HEK293 (cell line): Measurements from ENCODE around the gene FGF19.

ENCODE experiments used
- CTCF ChIA-PET: fragments of 350-600 bp; formaldehyde crosslinking; extraction: SDS; loops from one replicate; lab custom pipeline; 2021; ENCODE audit warnings: antibody characterized with exemption; lab: Yijun Ruan, JAX
- POLR2A ChIA-PET: fragments of 300-600 bp; formaldehyde crosslinking; extraction: SDS; loops from one replicate; lab custom pipeline; 2020; ENCODE audit warnings: antibody characterized with exemption, inconsistent platforms; lab: Yijun Ruan, JAX
- H3K27ac ChIP-seq: fragments of 200-500 bp; sonication (Bioruptor generic); 2 replicates; pipeline ENCODE4 v1.5.1; 2014; ENCODE audit warnings: low read depth, low read length, control low read depth, inconsistent platforms; ENCODE audit errors: extremely low read depth
- H3K36me3 ChIP-seq, 2 experiments: fragments of 200-500 bp in 1 of 2; sonication (Bioruptor generic) in 1 of 2; 1 replicate in 1 of 2; 2 replicates in 1 of 2; pipeline ENCODE4 v1.5.1; 2014 to 2017; ENCODE audit warnings: inconsistent platforms in 2 of 2, low read length in 2 of 2; ENCODE audit not compliant: control insufficient read depth in 2 of 2, insufficient read depth in 1 of 2
- H3K4me1 ChIP-seq: fragments of 200-500 bp; sonication (Bioruptor generic); 2 replicates; pipeline ENCODE4 v1.5.1; 2014; ENCODE audit warnings: mild to moderate bottlenecking, low read length, inconsistent platforms; ENCODE audit not compliant: control insufficient read depth, insufficient read depth
- H3K4me3 ChIP-seq: 2 replicates; pipeline ENCODE4 v1.5.1; 2011; ENCODE audit warnings: low read depth, mild to moderate bottlenecking, control low read depth, low read length, moderate library complexity
- H3K9me3 ChIP-seq: fragments of 200-500 bp; sonication (Bioruptor generic); 2 replicates; pipeline ENCODE4 v1.5.1; 2014; ENCODE audit warnings: low read depth, low read length, inconsistent platforms; ENCODE audit not compliant: control insufficient read depth, insufficient read depth
- BCL6B ChIP-seq: fragments of 450-650 bp; formaldehyde crosslinking; IDR thresholded peaks from 2 replicates; pipeline ENCODE4 v1.5.1; 2017; ENCODE audit warnings: missing biosample characterization, missing genetic modification characterization
- MEIS1 ChIP-seq: sonication (generic); formaldehyde crosslinking; IDR thresholded peaks from 2 replicates; pipeline ENCODE4 v1.8.1; 2022; ENCODE audit warnings: missing genetic modification reagents, mild to moderate bottlenecking, borderline replicate concordance
- PRDM4 ChIP-seq: fragments of 450-650 bp; formaldehyde crosslinking; IDR thresholded peaks from 2 replicates; pipeline ENCODE4 v1.5.1; 2017; ENCODE audit warnings: missing biosample characterization, missing genetic modification characterization
- PRDM6 ChIP-seq: fragments of 450-650 bp; formaldehyde crosslinking; IDR thresholded peaks from 2 replicates; pipeline ENCODE4 v1.5.1; 2017; ENCODE audit warnings: missing biosample characterization, missing genetic modification characterization
- SETDB1 ChIP-seq: IDR thresholded peaks from one replicate; pipeline ENCODE4 v1.6.1; 2017; ENCODE audit warnings: mild to moderate bottlenecking, low read length, moderate library complexity, mixed read lengths; ENCODE audit not compliant: insufficient read length
- TRIM28 ChIP-seq: IDR thresholded peaks from 2 replicates; pipeline ENCODE4 v1.6.1; 2011; ENCODE audit warnings: low read length, control low read depth, borderline replicate concordance
- ZBTB1 ChIP-seq: fragments of 450-650 bp; formaldehyde crosslinking; IDR thresholded peaks from 2 replicates; pipeline ENCODE4 v1.5.1; 2016; ENCODE audit warnings: missing biosample characterization, missing genetic modification characterization
- ZBTB44 ChIP-seq: fragments of 450-650 bp; IDR thresholded peaks from 2 replicates; pipeline ENCODE4 v1.5.1; 2018; ENCODE audit warnings: missing biosample characterization, mild to moderate bottlenecking, missing genetic modification characterization
- ZBTB8A ChIP-seq: fragments of 450-650 bp; formaldehyde crosslinking; IDR thresholded peaks from 2 replicates; pipeline ENCODE4 v1.5.1; 2016; ENCODE audit warnings: missing biosample characterization, missing genetic modification characterization
- ZFP69B ChIP-seq: fragments of 450-650 bp; formaldehyde crosslinking; IDR thresholded peaks from 2 replicates; pipeline ENCODE4 v1.5.1; 2016; ENCODE audit warnings: missing biosample characterization, missing genetic modification characterization
- ZNF10 ChIP-seq: fragments of 450-650 bp; formaldehyde crosslinking; IDR thresholded peaks from 2 replicates; pipeline ENCODE4 v1.5.1; 2017; ENCODE audit warnings: missing biosample characterization, missing genetic modification characterization
- ZNF202 ChIP-seq: fragments of 450-650 bp; formaldehyde crosslinking; IDR thresholded peaks from 2 replicates; pipeline ENCODE4 v1.5.1; 2016; ENCODE audit warnings: missing biosample characterization, missing genetic modification characterization, borderline replicate concordance
- ZNF274 ChIP-seq, 2 experiments: fragments of 200-500 bp in 1 of 2; fragments of 450-650 bp in 1 of 2; sonication (Bioruptor generic) in 1 of 2; formaldehyde crosslinking in 1 of 2; IDR thresholded peaks; 2 replicates each; pipeline versions ENCODE4 v1.5.1 to v1.6.1; 2014 to 2016; ENCODE audit warnings: borderline replicate concordance in 1 of 2, inconsistent platforms in 1 of 2, low read length in 1 of 2, missing biosample characterization in 1 of 2, missing genetic modification characterization in 1 of 2
- ZNF335 ChIP-seq: fragments of 450-650 bp; formaldehyde crosslinking; conservative IDR thresholded peaks from 2 replicates; pipeline ENCODE4 v1.5.1; 2016; ENCODE audit warnings: missing biosample characterization, missing genetic modification characterization
- ZNF530 ChIP-seq: fragments of 450-650 bp; formaldehyde crosslinking; IDR thresholded peaks from 2 replicates; pipeline ENCODE4 v1.5.1; 2016; ENCODE audit warnings: low read depth, missing biosample characterization, missing genetic modification characterization
- ZNF548 ChIP-seq: fragments of 450-650 bp; formaldehyde crosslinking; IDR thresholded peaks from 2 replicates; pipeline ENCODE4 v1.5.1; 2016; ENCODE audit warnings: missing biosample characterization, missing genetic modification characterization
- ZNF558 ChIP-seq: fragments of 450-650 bp; formaldehyde crosslinking; IDR thresholded peaks from 2 replicates; pipeline ENCODE4 v1.5.1; 2016; ENCODE audit warnings: missing biosample characterization, missing genetic modification characterization
- ZNF560 ChIP-seq: fragments of 450-650 bp; formaldehyde crosslinking; IDR thresholded peaks from 2 replicates; pipeline ENCODE4 v1.5.1; 2017; ENCODE audit warnings: missing biosample characterization, missing genetic modification characterization, borderline replicate concordance
- ZNF580 ChIP-seq: fragments of 450-650 bp; formaldehyde crosslinking; IDR thresholded peaks from 2 replicates; pipeline ENCODE4 v1.5.1; 2016; ENCODE audit warnings: missing biosample characterization, missing genetic modification characterization
- ZNF585B ChIP-seq: fragments of 450-650 bp; formaldehyde crosslinking; IDR thresholded peaks from 2 replicates; pipeline ENCODE4 v1.5.1; 2016; ENCODE audit warnings: missing biosample characterization, missing genetic modification characterization
- ZNF600 ChIP-seq: fragments of 450-650 bp; formaldehyde crosslinking; IDR thresholded peaks from 2 replicates; pipeline ENCODE4 v1.5.1; 2016; ENCODE audit warnings: missing biosample characterization, missing genetic modification characterization
- ZNF654 ChIP-seq: fragments of 450-650 bp; formaldehyde crosslinking; IDR thresholded peaks from 2 replicates; pipeline ENCODE4 v1.5.1; 2016; ENCODE audit warnings: low read depth, missing biosample characterization, missing genetic modification characterization
- ZNF664 ChIP-seq: fragments of 450-650 bp; formaldehyde crosslinking; IDR thresholded peaks from 2 replicates; pipeline ENCODE4 v1.5.1; 2016; ENCODE audit warnings: missing biosample characterization, missing genetic modification characterization
- ZNF776 ChIP-seq: fragments of 450-650 bp; formaldehyde crosslinking; IDR thresholded peaks from 2 replicates; pipeline ENCODE4 v1.5.0; 2017; ENCODE audit warnings: missing biosample characterization, missing genetic modification characterization, borderline replicate concordance

FGF19 gene

GRCh38 chr11:69734841-69735240, 31.0 kb upstream of the FGF19 start:
- CTCF ChIA-PET: no interaction called here
- POLR2A ChIA-PET: no interaction called here
- no peak for TF ChIP-seq ZNF335
- no peak for TF ChIP-seq MEIS1 (CRISPR knock-in tag)
- TF ChIP-seq ZNF585B (tag by site-specific recombination): no peak
- no peak for TF ChIP-seq TRIM28
- Histone ChIP-seq H3K4me3 (no peak overlapping the region), H3K27ac (no peak overlapping the region), H3K36me3 (no peaks in the 10 kb centered on the region), H3K4me1 (no peaks in the 10 kb centered on the region), H3K9me3 (no peaks in the 10 kb centered on the region)

GRCh38 chr11:69734367-69734766, 30.5 kb upstream of the FGF19 start:
- no peak overlapping the region for H3K4me3 ChIP-seq
- POLR2A ChIA-PET: no interaction called here
- H3K4me1 ChIP-seq: no peaks in the 10 kb centered on the region
- CTCF ChIA-PET: no interaction called here
- H3K27ac ChIP-seq: no peak overlapping the region
- no peaks in the 10 kb centered on the region for H3K36me3 ChIP-seq
- no peaks in the 10 kb centered on the region for H3K9me3 ChIP-seq
- TF ChIP-seq SETDB1: peak; percentile 36
- no peak for TF ChIP-seq ZNF560 (tag by site-specific recombination)

GRCh38 chr11:69732910-69733309, 29.1 kb upstream of the FGF19 start:
- ChIA-PET POLR2A (no interaction called here), CTCF (no interaction called here)
- H3K9me3 ChIP-seq: no peaks in the 10 kb centered on the region
- no peak overlapping the region for H3K4me3 ChIP-seq
- no peaks in the 10 kb centered on the region for H3K36me3 ChIP-seq
- no peak overlapping the region for H3K27ac ChIP-seq
- no peaks in the 10 kb centered on the region for H3K4me1 ChIP-seq
- TF ChIP-seq ZNF600 (tag by site-specific recombination): no peak
- TF ChIP-seq ZBTB8A (tag by site-specific recombination): no peak
- no peak for TF ChIP-seq BCL6B (tag by site-specific recombination)
- no peak for TF ChIP-seq ZBTB44 (tag by site-specific recombination)
- no peak for TF ChIP-seq ZBTB1 (tag by site-specific recombination)
- TF ChIP-seq ZNF558 (tag by site-specific recombination): no peak
- TF ChIP-seq ZNF274 (IDR thresholded peaks at IDR 0.05; ENCODE audit: low read length): no peak
- no peak for TF ChIP-seq ZNF274 (tag by site-specific recombination; IDR thresholded peaks at IDR 0.05; ENCODE audit: borderline replicate concordance)
- TF ChIP-seq ZNF654 (tag by site-specific recombination): no peak
- TF ChIP-seq ZNF10 (tag by site-specific recombination): no peak
- no peak for TF ChIP-seq PRDM4
- no peak for TF ChIP-seq ZNF548
- no peak for TF ChIP-seq PRDM6 (tag by site-specific recombination)
- no peak for TF ChIP-seq ZNF530 (tag by site-specific recombination)
- no peak for TF ChIP-seq MEIS1 (CRISPR knock-in tag)
- no peak for TF ChIP-seq ZNF202
- no peak for TF ChIP-seq ZFP69B
- no peak for TF ChIP-seq ZNF664 (tag by site-specific recombination)
- no peak for TF ChIP-seq ZNF580
- TF ChIP-seq ZNF776 (tag by site-specific recombination): no peak
